Cerebellar cortex (tissue), 1 donor: ENCODE measurements around the gene TBX4.
"Not testable (repeated sequence)": the region's sequence is repeated elsewhere in the genome, so short reads cannot be mapped to it uniquely, and the experiment has no call there.

ENCODE experiments used
- DNase-seq: peaks from one replicate; pipeline ENCODE4 v3.0.0-alpha.2; 2015; ENCODE audit warnings: low spot score

TBX4 gene

GRCh38 chr17:61527441-61527840 is 75.2 kb downstream of the TBX4 start:
- DNase-seq: not testable (repeated sequence)

- DNase-seq: no peak
Observed at GRCh38 chr17:61528171-61528570, 75.9 kb downstream of the TBX4 start.

- no peak for DNase-seq
Observed at GRCh38 chr17:61531223-61531622, 79.0 kb downstream of the TBX4 start.

GRCh38 chr17:61532826-61533225 is 80.6 kb downstream of the TBX4 start:
- no peak for DNase-seq

- DNase-seq: no peak
Observed at GRCh38 chr17:61533797-61534196, 81.6 kb downstream of the TBX4 start.

GRCh38 chr17:61534414-61534813 is 82.2 kb downstream of the TBX4 start:
- DNase-seq: no peak
